ENCODE results near the gene IGF2BP3. TPM values are rescaled to one million over a fixed set of nuclear protein-coding genes. Genes with fewer than 3 reads are reported as not detected.

The IGF2BP3 gene
- total and polyA plus RNA-seq, 2 donors (not counting 3 experiments of a cell fraction or from before 2014, with no cell fraction given) = 41.2 to 111 TPM

GRCh38 chr7:23343806-23344475, 126.3 kb downstream of the IGF2BP3 start:
- intact Hi-C loops (cut with micrococcal nuclease) = no loop called here
- peak overlapping the region in 1 of 3 experiments; percentile 19 for H3K4me3 ChIP-seq (replicated peaks in 1 of 3; ENCODE audit: insufficient read depth in 1 of 3, low read depth in 1 of 3, low read length in 3 of 3)
- no peak overlapping the region for H3K9ac ChIP-seq (replicated peaks; ENCODE audit: extremely low read depth, insufficient read depth, low read length)
- H3K9me1 ChIP-seq (replicated peaks; ENCODE audit: control insufficient read depth, extremely low read depth, insufficient read depth, low read length) = no peaks in the 10 kb centered on the region
- no peaks in the 10 kb centered on the region for H4K20me1 ChIP-seq (replicated peaks; ENCODE audit: control insufficient read depth, extremely low read depth, insufficient read depth, low read length)
- ChIA-PET CTCF (interaction anchor here (0.9 to 7.6 kb wide), 4 partner anchors 9 to 120 kb away, joined by 3 to 67 read pairs (median 5); no protein-coding TSS in a partner anchor), POLR2A (interaction anchor here (1.2 kb wide), 1 partner anchor 9 kb away, joined by 4 read pairs; no protein-coding TSS in a partner anchor)
- no peaks in the 10 kb centered on the region for H3K27me3 ChIP-seq (ENCODE audit: control insufficient read depth in 2 of 2, insufficient read depth in 2 of 2, low read length in 2 of 2)
- H2AFZ ChIP-seq (ENCODE audit: low read depth, low read length) = no peak overlapping the region
- DNase-seq (ENCODE audit: low read depth, low spot score) (peak; percentile 26), FAIRE-seq (peak; percentile 53)
- dilution Hi-C loops (cut with MboI; ENCODE audit: extremely low pct_ligation_motif_present, low sequenced_read_pairs) = no loop called here
- H3K79me2 ChIP-seq (ENCODE audit: control insufficient read depth, insufficient read depth, low read length) = peaks cover 83% of the 10 kb centered on the region
- BruUV-seq (replicated peaks) = no TSS peak
- peaks cover 3 to 33% of the 10 kb centered on the region in 2 experiments for H3K36me3 ChIP-seq (ENCODE audit: control insufficient read depth in 2 of 2, extremely low read depth in 1 of 2, insufficient read depth in 2 of 2, low read length in 2 of 2)
- H3K9me3 ChIP-seq (replicated peaks; ENCODE audit: control insufficient read depth, insufficient read depth, low read length) = no peaks in the 10 kb centered on the region
- TF ChIP-seq POLR2A (IDR thresholded peaks at IDR 0.05; ENCODE audit: low read depth, low read length) = peak; percentile 32
- no peak for TF ChIP-seq MYC (IDR thresholded peaks at IDR 0.05; ENCODE audit: low read depth, low read length)
- peak overlapping the region; percentile 12 for H3K27ac ChIP-seq (ENCODE audit: insufficient read depth, low read depth, low read length)
- H3K4me1 ChIP-seq (ENCODE audit: control insufficient read depth, extremely low read depth, insufficient read depth, low read length) = peaks cover 62% of the 10 kb centered on the region
- H3K4me2 ChIP-seq (ENCODE audit: insufficient read depth, low read length) = peak overlapping the region; percentile 5

- TF ChIP-seq MAX (IDR thresholded peaks at IDR 0.05; ENCODE audit: insufficient read depth, insufficient read length) = no peak
- TF ChIP-seq FOS (IDR thresholded peaks at IDR 0.05; ENCODE audit: borderline replicate concordance, insufficient read depth, low read length) = no peak
- TF ChIP-seq MYC (IDR thresholded peaks at IDR 0.05; ENCODE audit: low read depth, low read length) = no peak
- TF ChIP-seq POLR2A (IDR thresholded peaks at IDR 0.05; ENCODE audit: low read depth, low read length) = no peak
- no peak for TF ChIP-seq EZH2 (IDR thresholded peaks at IDR 0.05; ENCODE audit: borderline replicate concordance, low read depth, low read length, severe bottlenecking)
- no peak for TF ChIP-seq JUN (IDR thresholded peaks at IDR 0.05; ENCODE audit: borderline replicate concordance, insufficient read depth, insufficient read length, low read depth)
- no peak for TF ChIP-seq GATA2 (IDR thresholded peaks at IDR 0.05; ENCODE audit: insufficient read depth, insufficient read length, low read depth, low read length)
- TF ChIP-seq POLR2AphosphoS5 (IDR thresholded peaks at IDR 0.05; ENCODE audit: insufficient read depth, low read depth, low read length) = no peak
- no peak for TF ChIP-seq CTCF (IDR thresholded peaks at IDR 0.05; ENCODE audit: extremely low read depth in 1 of 2, insufficient read depth in 1 of 2, low read depth in 1 of 2, low read length in 2 of 2)
- no peaks in the 10 kb centered on the region for H3K9me3 ChIP-seq (replicated peaks; ENCODE audit: control insufficient read depth, insufficient read depth, low read length)
- no peak overlapping the region for H3K9ac ChIP-seq (replicated peaks; ENCODE audit: extremely low read depth, insufficient read depth, low read length)
- FAIRE-seq = no peak
- H4K20me1 ChIP-seq (replicated peaks; ENCODE audit: control insufficient read depth, extremely low read depth, insufficient read depth, low read length) = no peaks in the 10 kb centered on the region
- no peak overlapping the region for H3K4me3 ChIP-seq (replicated peaks in 1 of 3; ENCODE audit: insufficient read depth in 1 of 3, low read depth in 1 of 3, low read length in 3 of 3)
- no peak for DNase-seq (ENCODE audit: low read depth, low spot score)
- peaks cover 83% of the 10 kb centered on the region for H3K79me2 ChIP-seq (ENCODE audit: control insufficient read depth, insufficient read depth, low read length)
- H3K36me3 ChIP-seq (ENCODE audit: control insufficient read depth in 2 of 2, extremely low read depth in 1 of 2, insufficient read depth in 2 of 2, low read length in 2 of 2) = peaks cover 3 to 36% of the 10 kb centered on the region in 2 experiments
- BruUV-seq (replicated peaks) = no TSS peak
- intact Hi-C loops (cut with micrococcal nuclease) (no loop called here), dilution Hi-C loops (cut with MboI; ENCODE audit: extremely low pct_ligation_motif_present, low sequenced_read_pairs) (no loop called here)
- CTCF ChIA-PET = interaction anchor here (1.1 to 7.6 kb wide), 2 partner anchors 8 to 15 kb away, joined by 6 to 67 read pairs; no protein-coding TSS in a partner anchor
- peaks cover 54% of the 10 kb centered on the region for H3K4me1 ChIP-seq (ENCODE audit: control insufficient read depth, extremely low read depth, insufficient read depth, low read length)
- no peaks in the 10 kb centered on the region for H3K9me1 ChIP-seq (replicated peaks; ENCODE audit: control insufficient read depth, extremely low read depth, insufficient read depth, low read length)
- no peak overlapping the region for H2AFZ ChIP-seq (ENCODE audit: low read depth, low read length)
- peak overlapping the region; percentile 12 for H3K27ac ChIP-seq (ENCODE audit: insufficient read depth, low read depth, low read length)
- POLR2A ChIA-PET = interaction anchor here (1.2 kb wide), 1 partner anchor 8 kb away, joined by 4 read pairs; no protein-coding TSS in a partner anchor
- peak overlapping the region; percentile 5 for H3K4me2 ChIP-seq (ENCODE audit: insufficient read depth, low read length)
- no peaks in the 10 kb centered on the region for H3K27me3 ChIP-seq (ENCODE audit: control insufficient read depth in 2 of 2, insufficient read depth in 2 of 2, low read length in 2 of 2)
These were observed 127.2 kb downstream of the IGF2BP3 start for GRCh38 chr7:23343102-23343501.

Data from endothelial cell of umbilical vein (primary cell).